ENCODE results near the gene PRKCI.

DNA sequence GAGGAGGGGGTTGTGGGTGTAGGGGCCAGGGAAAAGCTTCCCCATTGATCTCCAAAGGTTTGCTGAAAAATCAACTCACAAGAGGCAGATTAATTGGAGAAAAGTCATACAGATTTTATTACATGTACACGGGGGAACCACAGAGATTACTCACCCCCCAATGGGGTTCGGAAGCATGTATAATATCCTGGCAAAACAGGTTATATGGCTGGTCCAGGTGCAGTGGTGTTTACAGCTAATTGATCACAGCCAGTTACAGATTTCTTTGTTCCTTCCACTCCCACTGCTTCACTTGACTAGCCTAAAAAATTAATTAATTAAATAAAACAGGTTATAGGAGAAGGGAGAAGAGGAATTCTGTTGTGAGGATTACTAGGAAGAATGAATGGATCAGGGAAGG is 22.4 kb downstream of the PRKCI start:
- TF ChIP-seq, protein P1, sequence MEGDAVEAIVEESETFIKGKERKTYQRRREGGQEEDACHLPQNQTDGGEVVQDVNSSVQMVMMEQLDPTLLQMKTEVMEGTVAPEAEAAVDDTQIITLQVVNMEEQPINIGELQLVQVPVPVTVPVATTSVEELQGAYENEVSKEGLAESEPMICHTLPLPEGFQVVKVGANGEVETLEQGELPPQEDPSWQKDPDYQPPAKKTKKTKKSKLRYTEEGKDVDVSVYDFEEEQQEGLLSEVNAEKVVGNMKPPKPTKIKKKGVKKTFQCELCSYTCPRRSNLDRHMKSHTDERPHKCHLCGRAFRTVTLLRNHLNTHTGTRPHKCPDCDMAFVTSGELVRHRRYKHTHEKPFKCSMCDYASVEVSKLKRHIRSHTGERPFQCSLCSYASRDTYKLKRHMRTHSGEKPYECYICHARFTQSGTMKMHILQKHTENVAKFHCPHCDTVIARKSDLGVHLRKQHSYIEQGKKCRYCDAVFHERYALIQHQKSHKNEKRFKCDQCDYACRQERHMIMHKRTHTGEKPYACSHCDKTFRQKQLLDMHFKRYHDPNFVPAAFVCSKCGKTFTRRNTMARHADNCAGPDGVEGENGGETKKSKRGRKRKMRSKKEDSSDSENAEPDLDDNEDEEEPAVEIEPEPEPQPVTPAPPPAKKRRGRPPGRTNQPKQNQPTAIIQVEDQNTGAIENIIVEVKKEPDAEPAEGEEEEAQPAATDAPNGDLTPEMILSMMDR (IDR thresholded peaks at IDR 0.05 in 2 of 3, conservative IDR thresholded peaks at IDR 0.05 in 1 of 3; ENCODE audit: borderline replicate concordance in 1 of 3, insufficient read depth in 1 of 3, low read depth in 2 of 3, low read length in 2 of 3), result no peak
- TF ChIP-seq, protein P2, sequence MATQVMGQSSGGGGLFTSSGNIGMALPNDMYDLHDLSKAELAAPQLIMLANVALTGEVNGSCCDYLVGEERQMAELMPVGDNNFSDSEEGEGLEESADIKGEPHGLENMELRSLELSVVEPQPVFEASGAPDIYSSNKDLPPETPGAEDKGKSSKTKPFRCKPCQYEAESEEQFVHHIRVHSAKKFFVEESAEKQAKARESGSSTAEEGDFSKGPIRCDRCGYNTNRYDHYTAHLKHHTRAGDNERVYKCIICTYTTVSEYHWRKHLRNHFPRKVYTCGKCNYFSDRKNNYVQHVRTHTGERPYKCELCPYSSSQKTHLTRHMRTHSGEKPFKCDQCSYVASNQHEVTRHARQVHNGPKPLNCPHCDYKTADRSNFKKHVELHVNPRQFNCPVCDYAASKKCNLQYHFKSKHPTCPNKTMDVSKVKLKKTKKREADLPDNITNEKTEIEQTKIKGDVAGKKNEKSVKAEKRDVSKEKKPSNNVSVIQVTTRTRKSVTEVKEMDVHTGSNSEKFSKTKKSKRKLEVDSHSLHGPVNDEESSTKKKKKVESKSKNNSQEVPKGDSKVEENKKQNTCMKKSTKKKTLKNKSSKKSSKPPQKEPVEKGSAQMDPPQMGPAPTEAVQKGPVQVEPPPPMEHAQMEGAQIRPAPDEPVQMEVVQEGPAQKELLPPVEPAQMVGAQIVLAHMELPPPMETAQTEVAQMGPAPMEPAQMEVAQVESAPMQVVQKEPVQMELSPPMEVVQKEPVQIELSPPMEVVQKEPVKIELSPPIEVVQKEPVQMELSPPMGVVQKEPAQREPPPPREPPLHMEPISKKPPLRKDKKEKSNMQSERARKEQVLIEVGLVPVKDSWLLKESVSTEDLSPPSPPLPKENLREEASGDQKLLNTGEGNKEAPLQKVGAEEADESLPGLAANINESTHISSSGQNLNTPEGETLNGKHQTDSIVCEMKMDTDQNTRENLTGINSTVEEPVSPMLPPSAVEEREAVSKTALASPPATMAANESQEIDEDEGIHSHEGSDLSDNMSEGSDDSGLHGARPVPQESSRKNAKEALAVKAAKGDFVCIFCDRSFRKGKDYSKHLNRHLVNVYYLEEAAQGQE (IDR thresholded peaks at IDR 0.05; ENCODE audit: low read depth), result no peak
- TF ChIP-seq JUND (IDR thresholded peaks at IDR 0.05) (no peak), POLR2A (IDR thresholded peaks at IDR 0.05; ENCODE audit: borderline replicate concordance, extremely low read depth, insufficient read depth, insufficient read length) (no peak)

All from HCT116 (cell line).